ENCODE measurements around the gene KATNA1.

- TF ChIP-seq RNF2 (IDR thresholded peaks at IDR 0.05) = no peak
- TF ChIP-seq EZH2 (IDR thresholded peaks at IDR 0.05; ENCODE audit: borderline replicate concordance, low read depth, low read length) = no peak
- no peak for TF ChIP-seq SREBF2 (CRISPR knock-in tag; IDR thresholded peaks at IDR 0.05)
- no peak for TF ChIP-seq LEF1 (IDR thresholded peaks at IDR 0.05)
- TF ChIP-seq ZBTB43 (CRISPR knock-in tag; IDR thresholded peaks at IDR 0.05) = no peak
- no peak for TF ChIP-seq RCOR1 (IDR thresholded peaks at IDR 0.05; ENCODE audit: borderline replicate concordance in 1 of 2, low read depth in 2 of 2, low read length in 2 of 2)
- no peak for TF ChIP-seq ZNF551 (CRISPR knock-in tag; IDR thresholded peaks at IDR 0.05)
Measured at GRCh38 chr6:149600508-149600907, 48.0 kb downstream of the KATNA1 start.
